G401.6 (cell line): ENCODE results near the gene CDC5L.

Source experiments
- FAIRE-seq: peaks from 2 replicates; lab custom pipeline; 2012; peaks lifted over from hg19 to GRCh38; lab: Jason Lieb, UNC

Gene CDC5L

DNA sequence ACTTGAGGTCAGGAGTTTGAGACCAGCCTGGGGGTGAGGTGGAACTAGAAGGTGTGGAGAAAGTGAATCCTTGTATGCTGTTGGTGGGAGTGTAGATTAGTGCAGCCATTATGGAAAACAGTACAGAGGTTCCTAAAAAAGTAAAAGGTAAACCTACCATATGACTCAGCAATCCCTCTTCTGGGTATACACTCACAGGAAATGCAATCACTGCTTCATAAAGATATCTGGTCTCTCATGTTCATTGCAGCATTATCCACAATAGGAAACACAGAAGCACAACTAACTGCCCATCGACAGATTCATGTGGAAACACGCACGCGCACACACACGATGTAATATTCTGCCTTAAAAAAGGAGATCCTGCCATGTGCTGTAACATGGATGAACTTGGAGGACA lies 66.7 kb downstream of the CDC5L start:
- FAIRE-seq = no peak

DNA sequence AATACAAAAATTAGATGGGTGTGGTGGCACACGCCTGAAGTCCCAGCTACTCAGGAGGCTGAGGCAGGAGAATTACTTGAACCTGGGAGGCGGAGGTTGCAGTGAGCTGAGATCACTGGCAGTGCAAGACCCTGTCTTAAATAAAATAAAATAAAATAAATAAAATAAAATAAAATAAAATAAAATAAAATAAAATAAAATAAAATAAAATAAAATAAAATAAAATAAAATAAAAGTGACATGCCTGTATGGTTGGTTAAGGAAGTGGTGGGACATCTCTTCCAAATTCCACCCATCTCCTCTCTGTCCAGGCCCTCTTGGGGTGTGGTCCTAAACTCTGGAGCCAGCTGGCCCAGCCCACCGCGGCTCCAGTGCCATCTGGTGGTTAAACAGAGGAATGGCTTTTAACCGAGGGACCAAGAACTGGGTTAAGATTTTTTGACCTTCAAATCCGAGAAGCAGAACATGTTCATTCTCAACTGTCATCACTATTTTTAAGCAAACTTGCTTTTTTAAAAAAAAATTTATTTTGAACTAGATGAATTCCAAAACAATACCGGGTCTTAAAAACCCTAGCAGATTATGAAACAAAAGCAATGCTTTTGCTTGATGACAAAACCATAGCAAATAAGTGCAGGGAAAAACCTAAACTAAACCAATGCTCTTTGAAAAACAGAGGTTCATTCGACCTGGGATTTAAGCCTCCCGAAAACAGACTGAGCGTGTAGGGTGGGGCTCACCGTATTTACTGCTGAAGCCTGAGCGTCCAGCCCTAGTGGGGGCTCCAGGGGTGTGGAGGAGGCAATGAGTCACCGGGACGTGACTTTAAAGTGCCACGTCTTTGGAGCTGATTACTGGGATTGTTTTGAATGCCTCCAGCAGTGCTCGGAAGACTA lies 68.8 kb downstream of the CDC5L start:
- FAIRE-seq = peak; percentile 74

DNA sequence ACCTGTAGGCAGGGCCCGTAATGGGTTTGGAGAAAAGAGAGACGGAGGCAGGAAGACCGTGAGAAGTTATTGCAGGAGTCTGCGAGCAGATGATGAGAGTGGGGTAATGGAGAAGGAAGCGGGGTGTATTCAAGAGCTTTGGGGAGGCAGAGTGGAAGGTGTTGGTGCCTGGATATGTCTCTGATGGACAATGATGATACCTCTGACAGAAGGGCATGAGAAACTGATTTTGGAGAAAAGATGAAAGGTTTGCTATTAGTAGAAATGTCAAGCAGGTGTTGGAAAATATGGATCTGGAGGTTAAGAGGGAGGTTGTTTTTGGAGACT lies 69.4 kb downstream of the CDC5L start:
- no peak for FAIRE-seq

DNA sequence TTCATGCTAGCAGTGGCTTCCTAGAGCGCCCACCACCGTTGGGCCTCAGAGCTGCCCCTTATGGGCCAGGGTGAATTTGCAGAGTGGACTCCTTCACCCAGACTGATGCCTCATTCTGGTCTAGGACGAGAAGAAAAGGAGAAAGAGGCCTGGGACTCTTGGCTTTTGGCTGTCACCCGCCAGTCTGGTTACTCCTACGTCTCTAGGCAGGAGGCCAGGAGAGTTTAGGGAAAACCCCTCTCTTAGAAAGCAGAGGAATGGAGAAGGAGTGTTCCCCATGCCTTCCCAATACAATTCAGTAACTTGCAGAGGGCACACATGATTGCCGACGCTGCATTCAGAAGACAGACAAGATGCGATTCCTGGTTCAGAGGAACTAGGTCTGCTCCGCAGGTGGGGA lies 70.1 kb downstream of the CDC5L start:
- no peak for FAIRE-seq

DNA sequence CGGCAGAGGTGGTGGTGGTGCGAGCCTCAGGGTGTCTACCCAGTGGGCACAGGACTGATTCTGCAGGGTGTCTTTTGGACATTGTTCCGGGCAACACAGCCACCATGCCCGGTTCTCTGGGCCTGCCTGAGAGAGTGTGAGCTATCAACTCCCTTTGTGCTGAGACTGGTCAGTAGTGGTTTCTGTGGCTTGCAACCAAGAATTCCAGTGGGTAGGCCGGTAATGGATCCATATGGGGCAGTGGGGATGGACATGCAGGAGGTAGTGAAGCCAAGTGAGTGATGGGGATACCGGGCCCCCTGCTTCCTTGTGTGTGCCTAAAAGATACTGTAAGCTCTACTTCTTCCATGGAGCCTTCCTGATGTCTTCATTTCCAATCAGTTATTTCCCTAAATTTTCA lies 71.0 kb downstream of the CDC5L start:
- FAIRE-seq = no peak

DNA sequence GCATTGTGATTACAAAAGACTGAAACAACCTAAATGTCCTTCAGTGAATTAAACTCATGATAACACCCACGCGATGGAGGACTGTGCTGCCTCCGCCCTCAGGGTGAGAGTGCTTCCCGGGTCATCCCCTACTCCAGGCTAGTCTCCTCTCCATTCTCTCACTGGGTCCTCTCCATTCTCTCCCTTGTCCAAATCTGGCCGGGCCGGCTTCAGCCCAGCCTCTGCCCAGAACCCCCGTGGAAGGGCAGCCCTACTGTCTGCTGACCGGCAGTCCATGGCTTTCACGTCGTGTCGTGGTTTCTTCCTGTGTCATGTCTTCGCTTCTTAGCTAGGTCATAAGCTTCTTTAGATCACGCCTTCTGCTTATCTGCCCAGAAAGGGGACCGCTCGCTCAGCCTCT lies 74.8 kb downstream of the CDC5L start:
- FAIRE-seq = no peak

DNA sequence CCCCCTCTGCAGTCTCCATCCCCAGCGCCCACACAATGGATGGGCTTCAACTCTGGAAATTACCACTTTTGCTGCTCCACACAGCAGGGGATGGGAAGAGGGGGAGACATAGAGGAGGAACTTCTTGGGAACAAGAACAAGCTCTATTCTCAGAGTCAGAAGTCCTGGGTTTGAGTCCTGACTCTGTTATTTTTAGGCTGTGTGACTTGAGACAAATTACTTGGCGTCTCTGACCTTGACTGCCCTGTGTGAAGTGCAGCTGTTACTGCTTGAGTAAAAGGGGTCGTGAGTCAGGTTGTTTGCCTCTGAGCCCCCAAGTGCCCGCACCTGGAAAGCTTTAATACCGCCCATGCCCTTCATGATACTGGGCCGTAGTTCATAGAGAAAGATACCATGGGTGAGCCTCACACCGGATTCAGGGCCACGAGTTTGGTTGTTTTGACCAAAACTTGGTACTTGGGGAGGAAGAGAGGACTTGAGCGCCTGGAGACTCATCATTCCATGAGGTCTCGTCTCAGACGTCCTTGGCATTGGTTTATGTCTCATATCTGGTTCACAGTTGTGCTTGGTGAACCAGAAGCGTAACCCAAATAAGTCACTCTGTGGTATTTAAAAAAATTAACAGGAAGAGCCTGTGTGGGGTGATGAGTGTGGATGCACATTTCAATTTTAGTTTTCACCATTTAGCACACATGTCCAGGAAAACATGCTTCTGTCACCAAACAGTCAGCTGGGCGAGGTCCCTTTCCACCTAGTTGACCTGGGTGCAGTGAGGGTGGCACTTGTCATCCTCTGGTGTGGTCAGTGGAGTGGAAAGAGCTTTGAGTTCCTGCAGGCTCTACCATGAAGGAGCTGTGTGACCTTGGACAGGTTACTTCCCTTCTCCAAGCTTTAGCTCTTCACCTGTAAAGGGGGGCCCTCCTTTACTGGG lies 75.6 kb downstream of the CDC5L start:
- FAIRE-seq = no peak

DNA sequence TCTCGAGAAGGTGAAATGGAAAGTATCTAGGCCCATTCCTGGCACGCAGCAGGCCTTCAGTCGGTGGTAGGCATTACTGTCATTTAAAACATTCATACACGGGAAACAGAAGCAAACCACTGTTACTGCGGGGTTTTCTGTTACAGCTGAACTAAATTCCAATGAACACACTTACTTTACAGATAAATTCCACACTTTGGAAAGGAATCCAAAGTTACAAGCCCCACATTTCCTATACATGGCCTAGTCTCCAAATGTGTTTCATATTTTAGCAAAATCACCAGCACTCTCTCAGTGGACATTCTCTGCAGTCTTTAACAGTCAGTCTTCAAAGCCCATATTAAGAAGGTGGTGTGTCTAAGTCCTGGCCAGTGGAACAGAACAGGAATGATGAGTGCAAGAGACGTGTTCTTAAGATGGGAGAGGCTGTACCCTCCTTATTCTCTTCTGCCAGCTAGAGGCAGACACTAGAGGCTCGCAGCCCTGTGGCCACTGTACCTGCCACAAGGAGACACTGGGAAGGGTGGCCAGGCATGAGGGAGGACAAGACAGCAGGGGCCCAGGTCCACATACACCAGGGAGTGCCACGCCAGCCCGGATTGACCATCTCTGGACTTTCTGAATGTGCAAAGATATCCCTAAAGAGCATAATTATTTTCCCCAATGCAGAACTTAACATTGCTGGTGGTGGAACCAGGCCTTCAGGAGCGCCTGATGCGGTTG lies 76.4 kb downstream of the CDC5L start:
- FAIRE-seq = no peak

DNA sequence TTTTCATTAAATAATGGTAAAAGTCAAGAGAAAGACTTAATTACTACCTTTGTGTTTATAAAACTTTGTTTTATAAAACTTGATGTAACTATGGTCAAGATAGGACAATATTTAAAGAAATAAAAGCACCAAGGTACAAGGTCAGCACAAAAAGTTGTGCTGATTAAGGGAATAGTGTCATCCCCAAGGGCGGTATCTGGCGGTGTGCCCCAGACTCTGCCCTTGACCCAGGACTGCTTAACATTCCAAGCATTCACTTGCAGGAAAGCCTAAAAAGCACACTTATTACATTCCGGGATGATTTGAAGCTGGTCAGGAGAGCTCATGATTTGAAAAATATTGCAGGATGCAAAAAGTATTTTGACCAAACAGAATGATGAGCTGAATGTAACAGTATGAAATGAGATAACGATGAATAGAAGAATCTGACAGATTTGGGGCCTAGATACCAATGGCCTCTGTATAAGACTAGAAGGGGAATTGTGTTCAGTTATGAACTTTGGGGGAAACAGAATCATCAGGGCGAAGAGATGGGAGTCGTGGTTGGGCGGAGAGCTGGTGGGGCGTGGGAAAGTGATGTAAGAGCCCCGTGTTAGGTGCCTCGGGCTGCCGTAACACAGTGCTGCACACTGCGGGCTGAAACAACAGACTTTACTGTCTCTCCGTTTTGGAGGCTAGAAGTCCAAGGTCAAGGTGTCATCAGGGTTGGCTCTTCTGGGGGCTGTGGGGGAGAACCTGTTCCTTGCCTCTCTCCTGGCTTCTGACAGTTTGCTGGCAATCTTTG lies 77.2 kb downstream of the CDC5L start:
- FAIRE-seq = no peak

DNA sequence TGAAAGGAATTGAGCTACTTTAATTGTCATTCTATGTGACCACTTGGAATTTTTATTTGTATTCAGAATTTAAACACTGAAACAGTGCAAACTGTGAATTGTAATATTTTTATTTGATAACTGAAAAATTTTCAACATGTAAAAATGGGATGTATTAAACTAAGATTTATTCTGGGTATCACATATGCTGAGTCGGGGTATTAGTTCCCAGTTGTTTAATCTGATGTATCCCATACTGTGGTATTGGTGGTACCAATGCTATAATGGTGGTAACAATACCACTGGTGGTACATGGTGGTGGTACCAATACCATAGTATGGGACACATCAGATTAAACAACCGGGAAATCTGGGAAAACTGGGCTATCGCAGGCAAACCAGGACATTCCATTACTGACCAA lies 79.4 kb downstream of the CDC5L start:
- no peak for FAIRE-seq

DNA sequence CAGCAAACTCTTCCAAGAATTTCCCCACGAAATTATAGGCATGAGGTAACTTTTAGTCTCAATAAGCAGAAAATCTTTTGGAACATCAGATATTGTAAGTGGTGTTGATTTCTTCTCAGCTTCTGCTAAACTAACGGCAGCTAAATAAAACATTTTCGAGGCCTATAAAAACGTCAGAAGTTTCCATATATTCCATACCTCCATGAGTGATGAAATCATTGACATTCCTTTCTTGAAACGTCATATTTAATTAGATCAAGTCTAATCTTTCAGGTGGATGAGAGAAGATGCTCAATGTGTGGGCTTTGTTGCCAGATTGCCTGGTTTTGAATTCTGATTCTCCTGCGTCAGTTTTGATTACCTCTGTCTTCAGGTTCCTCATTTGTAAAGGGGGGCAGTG lies 81.3 kb downstream of the CDC5L start:
- FAIRE-seq = no peak

DNA sequence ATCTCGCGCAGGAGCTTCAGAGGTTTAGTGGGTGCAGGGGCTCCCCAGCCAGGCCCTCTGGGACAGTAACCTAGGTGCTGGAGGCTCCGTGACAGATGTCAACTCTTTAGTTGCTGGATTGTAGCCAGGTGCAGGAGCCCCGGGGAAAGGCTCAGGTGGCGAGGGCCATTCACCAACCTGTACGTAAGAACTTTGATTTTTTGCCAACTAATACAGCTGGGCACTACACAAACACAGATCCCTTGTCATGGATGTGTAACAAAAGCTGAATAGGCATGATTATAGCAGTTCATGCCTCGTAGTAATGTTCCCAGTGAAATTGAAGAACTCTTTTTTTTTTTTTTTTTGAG lies 82.6 kb downstream of the CDC5L start:
- no peak for FAIRE-seq

DNA sequence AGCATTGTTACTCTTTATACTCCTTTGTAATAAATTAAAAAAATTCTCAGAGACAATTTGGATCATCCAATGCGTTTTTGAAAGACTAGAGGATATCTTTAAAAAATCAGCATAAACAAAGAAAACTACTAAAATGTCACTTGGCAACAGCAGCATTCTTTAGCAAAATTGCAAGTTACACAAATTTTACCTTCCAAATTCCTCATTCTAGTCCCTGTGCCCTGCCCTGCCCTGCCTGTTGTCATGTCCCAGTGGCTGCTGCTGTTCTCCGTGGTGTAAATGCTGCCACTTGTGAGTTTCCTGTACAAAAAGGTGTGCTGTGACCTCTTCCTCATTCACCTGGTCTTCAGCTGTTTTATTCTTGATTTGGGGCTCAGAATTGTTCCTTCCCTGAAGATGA lies 83.2 kb downstream of the CDC5L start:
- FAIRE-seq = no peak

DNA sequence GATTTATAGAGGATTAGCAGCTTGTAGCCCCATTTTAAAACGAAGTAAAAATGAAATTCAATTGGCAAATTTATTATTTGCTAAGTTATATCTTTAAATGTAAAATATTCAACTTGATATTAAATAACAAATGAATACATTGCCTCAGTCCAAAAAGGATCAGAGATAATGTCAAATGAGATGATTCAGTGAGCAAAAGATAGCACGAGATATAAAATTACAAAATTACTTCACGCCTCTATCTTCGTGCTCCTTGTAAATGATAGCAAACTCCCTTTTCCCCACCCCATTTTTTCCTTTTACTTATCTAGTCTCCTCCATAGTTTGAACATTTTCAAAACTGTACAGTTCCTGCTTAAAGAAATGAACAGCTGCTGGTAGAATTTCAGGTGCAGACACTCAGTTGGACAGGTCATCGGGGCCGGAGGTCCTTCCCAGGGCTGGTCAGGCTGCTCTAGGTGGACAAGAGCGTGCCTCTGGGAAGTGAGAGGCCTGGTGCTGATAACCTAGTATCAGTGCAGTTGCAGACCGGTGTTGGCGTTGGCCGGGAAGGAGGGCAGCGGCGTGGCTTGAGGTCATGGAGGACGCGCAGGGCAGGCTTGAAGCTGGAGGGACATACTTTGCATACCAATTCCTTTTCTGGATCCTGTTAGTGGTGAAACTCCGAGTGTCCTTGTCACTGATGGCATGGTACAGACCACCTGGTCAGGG lies 83.9 kb downstream of the CDC5L start:
- no peak for FAIRE-seq

DNA sequence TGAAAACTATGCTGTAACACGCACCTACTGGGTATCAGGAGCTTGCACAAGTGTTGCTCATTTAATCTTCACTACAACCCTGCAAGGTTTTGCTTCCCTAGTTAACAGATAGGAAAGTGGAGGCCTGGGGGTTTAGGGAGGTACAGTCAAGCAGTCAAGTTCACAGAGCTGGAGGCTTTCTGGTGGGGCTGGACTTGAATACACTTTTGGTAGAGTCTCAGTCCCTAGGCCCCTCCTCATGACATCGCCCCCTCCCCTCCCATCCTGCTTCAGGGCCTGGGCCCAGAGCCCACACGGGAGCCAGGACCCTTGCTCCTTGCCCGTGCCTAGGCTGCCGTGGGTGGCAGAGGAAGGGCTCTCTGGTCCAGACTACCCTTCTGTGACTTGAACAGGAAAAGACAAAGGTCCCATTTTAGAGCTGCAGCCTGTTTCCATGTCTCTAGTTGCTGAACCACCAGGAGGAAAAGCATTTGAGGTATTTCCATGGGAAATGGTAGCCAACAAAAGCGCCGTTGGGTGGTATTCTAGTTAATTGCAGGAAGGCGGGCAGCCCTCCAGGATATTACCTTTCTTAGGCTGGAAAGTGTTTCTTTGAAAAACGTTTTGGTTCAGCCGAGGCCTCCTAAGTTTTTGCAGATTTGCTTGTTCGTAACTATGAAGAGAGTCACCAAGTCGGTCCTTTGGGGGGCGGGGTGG lies 84.9 kb downstream of the CDC5L start:
- FAIRE-seq = no peak

DNA sequence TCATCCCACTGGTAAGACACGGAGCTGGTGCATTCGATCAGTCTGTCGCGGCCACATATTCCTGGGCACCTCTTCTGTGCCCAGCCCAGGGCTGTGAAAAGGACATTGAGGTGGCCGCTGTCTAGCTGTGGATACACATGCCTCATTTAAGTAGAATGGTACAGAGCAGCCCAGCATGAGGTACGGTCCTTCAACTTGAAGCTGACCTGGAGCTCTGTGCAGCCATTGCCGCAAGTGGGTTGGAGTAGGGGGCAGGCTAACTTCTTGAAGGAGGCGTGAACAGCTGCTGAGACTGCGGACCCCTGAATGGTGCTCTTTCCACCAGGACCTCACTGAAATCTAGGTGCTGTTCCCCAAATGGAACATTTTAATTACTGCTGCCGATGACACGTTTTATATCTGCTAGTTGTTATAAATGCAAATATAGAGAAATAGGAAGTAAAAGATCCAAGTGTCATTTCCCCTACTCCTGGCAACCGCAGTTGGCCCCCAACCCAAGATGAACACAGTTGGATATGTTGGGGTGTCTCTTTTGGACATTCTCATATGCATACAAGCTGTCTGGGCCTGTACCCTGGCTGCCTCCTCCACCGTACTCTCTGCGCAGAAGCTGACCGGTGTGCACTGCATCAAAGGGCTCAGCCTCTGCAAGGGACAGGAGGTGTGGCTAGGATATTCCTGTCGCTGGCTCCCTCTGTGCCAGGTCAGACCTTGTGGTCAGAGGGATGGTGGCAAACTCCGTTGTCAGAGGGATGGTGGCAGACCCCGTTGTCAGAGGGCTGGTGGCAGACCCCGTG lies 86.1 kb downstream of the CDC5L start:
- FAIRE-seq = no peak

DNA sequence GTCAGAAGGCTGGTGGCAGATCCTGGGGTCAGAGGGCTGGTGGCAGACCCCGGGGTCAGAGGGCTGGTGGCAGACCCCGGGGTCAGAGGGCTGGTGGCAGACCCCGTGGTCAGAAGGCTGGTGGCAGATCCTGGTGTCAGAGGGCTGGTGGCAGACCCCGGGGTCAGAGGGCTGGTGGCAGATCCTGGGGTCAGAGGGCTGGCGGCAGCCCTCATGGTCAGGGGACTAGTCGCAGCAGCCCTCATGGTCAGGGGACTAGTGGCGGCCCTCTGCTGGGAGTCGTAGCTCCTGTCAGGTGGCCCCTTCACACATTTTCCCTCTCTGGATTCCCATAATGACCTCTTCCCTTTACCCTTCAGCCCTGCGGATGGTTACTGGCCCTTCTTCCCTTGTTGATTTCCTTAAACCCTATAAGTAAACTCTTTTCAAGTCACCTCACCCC lies 86.7 kb downstream of the CDC5L start:
- no peak for FAIRE-seq

DNA sequence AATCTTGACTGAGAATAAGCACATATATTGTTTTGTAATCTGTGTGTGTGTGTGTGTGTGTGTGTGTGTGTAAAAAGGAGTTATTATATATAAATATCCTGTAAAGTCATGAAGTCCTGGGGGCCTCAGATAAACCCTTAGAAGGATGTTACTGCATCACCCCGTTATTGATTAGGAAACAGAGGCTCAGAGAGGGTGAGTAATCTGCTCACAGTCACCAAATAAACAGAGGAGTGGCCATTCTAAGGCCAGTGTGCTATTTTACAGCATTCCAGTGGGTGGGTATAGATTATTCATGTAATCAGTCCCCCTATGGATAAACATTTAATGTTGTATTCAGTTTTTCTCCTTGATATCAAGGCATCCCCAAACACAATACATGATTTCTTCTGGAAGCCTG lies 87.1 kb downstream of the CDC5L start:
- FAIRE-seq = no peak

DNA sequence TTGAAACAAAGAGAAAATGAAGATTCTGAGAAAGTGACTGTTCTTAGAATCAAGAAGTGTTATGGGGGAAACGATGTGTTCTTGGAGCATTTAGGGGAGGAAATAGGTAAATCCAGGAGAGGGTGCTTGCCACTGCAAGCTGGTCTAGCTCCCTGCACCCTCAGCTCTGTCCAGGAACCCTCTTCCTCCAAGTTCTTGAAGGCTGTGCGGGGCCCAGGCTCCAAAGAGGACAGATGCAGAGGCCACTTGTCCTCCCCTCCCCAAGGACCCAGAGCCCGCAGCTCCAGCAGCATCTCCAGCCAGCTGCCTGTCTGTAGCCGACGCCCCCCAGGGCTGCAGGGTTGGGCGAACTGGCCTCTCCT lies 87.9 kb downstream of the CDC5L start:
- no peak for FAIRE-seq
